ENCODE results near the gene FRMPD1. TPM values are rescaled to one million over a fixed set of nuclear protein-coding genes. Genes with fewer than 3 reads are reported as not detected.

The FRMPD1 gene
- total RNA-seq, 1 donor from 2014 or later: not detected

DNA sequence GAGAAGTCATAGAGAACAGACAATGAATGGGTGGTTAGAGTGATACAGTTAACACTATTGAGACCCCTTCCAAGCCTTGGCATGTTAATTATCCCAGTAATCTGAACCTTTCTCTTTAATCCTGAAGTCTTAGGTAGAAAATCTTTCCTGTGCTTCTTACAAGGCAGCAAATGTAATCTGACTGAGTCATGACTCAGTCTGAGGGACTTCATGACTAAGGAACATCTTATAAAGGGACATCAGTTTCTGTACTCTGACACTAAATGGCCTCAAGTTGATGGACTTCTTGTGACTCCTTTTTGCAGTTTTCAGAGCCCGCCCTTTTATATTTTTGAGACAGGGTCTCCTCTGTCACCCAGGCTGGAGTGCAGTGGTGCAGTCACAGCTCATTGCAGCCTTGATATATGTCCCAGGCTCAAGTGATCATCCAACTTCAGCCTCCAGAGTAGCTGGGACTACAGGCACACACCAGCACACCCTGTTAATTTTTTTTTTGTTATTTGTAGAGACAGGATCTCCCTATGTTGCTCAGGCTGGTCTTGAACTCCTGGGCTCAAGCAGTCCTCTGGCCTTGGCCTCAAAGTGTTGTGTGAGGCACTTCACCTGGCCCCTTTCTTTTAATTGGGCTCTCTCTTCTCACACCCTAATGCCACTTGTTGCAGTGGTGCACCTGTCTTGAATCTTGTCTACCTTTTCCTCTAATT, 124.6 kb downstream of the FRMPD1 start:
- H3K27me3 Mint-ChIP-seq: no peaks in the 10 kb centered on the region
- no peak overlapping the region for H3K27ac Mint-ChIP-seq
- no peak overlapping the region for H3K4me3 Mint-ChIP-seq
- no peak for DNase-seq
- intact Hi-C loops (cut with micrococcal nuclease): no loop called here
- peaks cover 68% of the 10 kb centered on the region for H3K36me3 Mint-ChIP-seq (ENCODE audit: low read depth)
- peaks cover 8% of the 10 kb centered on the region for H3K4me1 Mint-ChIP-seq
- H3K9me3 Mint-ChIP-seq: no peaks in the 10 kb centered on the region

DNA sequence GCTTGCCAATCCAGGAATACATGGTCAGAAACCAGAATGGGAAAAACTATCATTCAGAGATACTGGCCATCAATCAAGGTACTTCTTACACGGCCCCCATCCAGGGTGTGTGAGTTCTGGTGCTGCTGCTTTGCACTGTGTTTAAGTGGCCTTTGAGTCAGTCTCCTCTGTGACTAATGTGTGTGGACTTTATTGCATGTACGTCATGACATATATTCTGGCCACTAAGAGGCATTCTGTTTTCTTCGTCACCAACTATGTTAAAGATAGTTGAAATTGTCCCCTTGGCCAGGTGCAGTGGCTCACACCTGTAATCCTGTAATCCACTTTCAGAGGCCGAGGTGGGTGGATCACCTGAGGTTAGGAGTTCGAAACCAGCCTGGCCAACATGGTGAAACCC, 125.6 kb downstream of the FRMPD1 start:
- DNase-seq: no peak
- H3K9me3 Mint-ChIP-seq: no peaks in the 10 kb centered on the region
- no peak overlapping the region for H3K4me3 Mint-ChIP-seq
- H3K4me1 Mint-ChIP-seq: peaks cover 8% of the 10 kb centered on the region
- no peaks in the 10 kb centered on the region for H3K27me3 Mint-ChIP-seq
- H3K36me3 Mint-ChIP-seq (ENCODE audit: low read depth): peaks cover 70% of the 10 kb centered on the region
- intact Hi-C loops (cut with micrococcal nuclease): no loop called here
- H3K27ac Mint-ChIP-seq: no peak overlapping the region

DNA sequence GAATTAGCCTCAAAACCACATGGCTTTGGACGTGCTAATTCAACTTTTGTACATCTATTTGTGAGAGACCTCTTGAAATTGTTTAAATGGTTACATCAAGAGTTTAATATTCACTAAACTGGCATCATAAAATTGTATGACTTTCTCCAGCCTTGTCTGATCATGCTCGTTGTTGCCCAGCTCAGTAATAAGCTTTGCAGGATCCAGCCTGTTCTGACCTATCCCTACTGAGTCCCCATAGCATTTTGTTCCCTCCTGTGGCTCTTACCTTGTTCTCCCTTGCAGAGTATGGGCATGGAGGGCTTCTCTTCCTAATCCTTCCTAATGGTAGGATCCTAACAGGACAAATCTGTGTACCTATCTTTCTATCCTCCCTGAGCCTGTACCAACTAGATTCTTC, 127.8 kb downstream of the FRMPD1 start:
- peaks cover 78% of the 10 kb centered on the region for H3K36me3 Mint-ChIP-seq (ENCODE audit: low read depth)
- intact Hi-C loops (cut with micrococcal nuclease): no loop called here
- peaks cover 19% of the 10 kb centered on the region for H3K4me1 Mint-ChIP-seq
- DNase-seq: no peak
- no peaks in the 10 kb centered on the region for H3K27me3 Mint-ChIP-seq
- H3K9me3 Mint-ChIP-seq: no peaks in the 10 kb centered on the region
- H3K27ac Mint-ChIP-seq: no peak overlapping the region
- H3K4me3 Mint-ChIP-seq: no peak overlapping the region

DNA sequence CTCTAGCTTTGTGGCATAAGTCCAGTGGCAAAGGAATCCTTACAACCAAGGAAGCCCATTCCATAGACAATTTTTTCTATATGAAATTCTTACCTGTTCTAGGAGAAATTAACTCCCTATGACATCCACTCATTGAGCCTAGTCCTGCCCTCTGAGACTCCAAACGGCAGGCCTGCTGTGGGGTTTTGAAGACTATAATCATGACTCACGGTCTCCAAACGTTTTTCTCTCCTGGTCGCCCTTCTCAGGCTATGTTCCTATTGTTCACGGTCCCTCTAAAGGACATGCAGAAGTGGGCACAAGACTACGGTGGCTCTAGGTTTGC, 133.5 kb downstream of the FRMPD1 start:
- H3K9me3 Mint-ChIP-seq: no peaks in the 10 kb centered on the region
- peaks cover 19% of the 10 kb centered on the region for H3K4me1 Mint-ChIP-seq
- peak overlapping the region; percentile 97 for H3K27ac Mint-ChIP-seq
- peak overlapping the region; percentile 98 for H3K4me3 Mint-ChIP-seq
- intact Hi-C loops (cut with micrococcal nuclease): loop anchor here (2.0 to 10.0 kb wide), 3 partner anchors 55 to 299 kb away; partner anchors contain the start of genes POLR1E and TOMM5
- no peaks in the 10 kb centered on the region for H3K27me3 Mint-ChIP-seq
- no peak for DNase-seq
- peaks cover 42% of the 10 kb centered on the region for H3K36me3 Mint-ChIP-seq (ENCODE audit: low read depth)

DNA sequence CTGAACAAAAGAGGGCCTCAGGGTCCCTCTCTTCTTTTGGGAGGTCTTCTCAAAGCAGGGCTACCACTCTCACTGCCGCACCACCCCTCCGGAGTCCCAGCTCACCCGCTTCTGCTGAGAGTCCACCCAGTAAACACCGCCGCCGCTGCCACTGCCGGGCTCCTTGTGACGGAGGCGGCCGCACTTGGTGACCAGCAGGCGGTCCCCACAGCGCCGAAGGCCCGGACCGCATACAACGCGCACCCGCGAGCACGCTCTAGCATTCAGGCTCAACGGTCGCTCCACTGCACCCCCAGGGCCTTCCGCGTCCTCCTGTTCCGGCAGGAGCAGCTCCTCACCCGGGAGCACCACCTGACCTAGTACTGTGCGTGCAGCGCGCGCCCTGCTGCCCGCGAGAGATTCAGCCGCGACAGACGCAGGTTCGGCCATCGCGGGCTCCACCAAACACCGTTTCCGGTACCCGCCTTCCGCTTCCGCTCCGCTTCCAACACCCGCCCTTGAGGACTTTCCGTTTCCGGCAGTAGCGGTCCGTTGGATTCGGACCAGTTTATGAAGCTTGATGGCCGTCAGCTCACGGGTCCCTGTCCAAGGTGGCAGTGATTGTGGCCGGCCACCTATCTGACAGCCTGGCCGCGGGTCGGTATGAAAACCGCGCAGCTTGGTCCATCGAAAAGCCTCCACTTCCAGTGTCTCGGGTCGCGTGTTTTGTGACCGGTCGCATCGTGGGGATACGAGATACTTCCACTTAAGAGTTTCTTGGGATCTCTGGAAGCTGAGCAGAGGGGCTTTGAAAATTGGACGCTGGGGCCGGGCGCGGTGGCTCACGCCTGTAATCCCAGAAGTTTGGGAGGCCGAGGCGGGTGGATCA, 134.1 kb downstream of the FRMPD1 start, which contains the start of gene EXOSC3:
TSS of gene EXOSC3 (minus strand) at position 449 of the 868 bp plus-strand sequence. CDS start at position 429, 20 bp downstream.
- peak; percentile 97 for DNase-seq
- Mint-ChIP-seq H3K36me3 (ENCODE audit: low read depth) (peaks cover 42% of the 10 kb centered on the region), H3K4me1 (peaks cover 19% of the 10 kb centered on the region), H3K4me3 (peak within 1 kb of the TSS; percentile 98), H3K27me3 (no peaks in the 10 kb centered on the region), H3K27ac (peak within 1 kb of the TSS; percentile 97), H3K9me3 (no peaks in the 10 kb centered on the region)
- intact Hi-C loops (cut with micrococcal nuclease): loop anchor here (1.0 to 10.0 kb wide), 6 partner anchors 15 to 300 kb away; partner anchors contain the start of genes DCAF10, POLR1E, SLC25A51 and TOMM5

DNA sequence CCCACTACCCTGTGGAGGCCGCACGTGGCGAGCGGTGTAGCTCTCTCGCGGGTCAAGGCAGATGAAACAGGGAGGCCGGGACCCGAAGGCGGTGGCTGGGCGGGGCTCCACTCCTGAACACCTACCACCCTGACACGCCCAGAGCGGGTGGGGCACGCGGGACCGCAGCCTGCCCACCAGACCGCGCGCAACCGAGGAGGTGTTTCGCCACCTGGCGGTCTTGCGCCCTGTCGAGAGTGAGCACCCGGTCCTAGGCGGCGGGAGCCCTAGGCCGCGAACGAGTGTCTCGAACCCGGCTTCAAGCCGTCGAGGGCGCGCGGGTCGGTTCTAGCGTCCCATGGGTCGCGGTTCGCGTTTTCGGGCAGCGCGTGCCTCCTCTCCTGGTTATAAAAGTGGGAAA, 136.3 kb downstream of the FRMPD1 start:
- Mint-ChIP-seq H3K4me3 (no peak overlapping the region), H3K9me3 (no peaks in the 10 kb centered on the region), H3K27me3 (no peaks in the 10 kb centered on the region), H3K27ac (no peak overlapping the region), H3K4me1 (peaks cover 26% of the 10 kb centered on the region), H3K36me3 (ENCODE audit: low read depth) (peaks cover 25% of the 10 kb centered on the region)
- intact Hi-C loops (cut with micrococcal nuclease): loop anchor here (10.0 kb wide), 1 partner anchor 302 kb away; the partner anchor contains the start of gene POLR1E
- DNase-seq: peak; percentile 55

DNA sequence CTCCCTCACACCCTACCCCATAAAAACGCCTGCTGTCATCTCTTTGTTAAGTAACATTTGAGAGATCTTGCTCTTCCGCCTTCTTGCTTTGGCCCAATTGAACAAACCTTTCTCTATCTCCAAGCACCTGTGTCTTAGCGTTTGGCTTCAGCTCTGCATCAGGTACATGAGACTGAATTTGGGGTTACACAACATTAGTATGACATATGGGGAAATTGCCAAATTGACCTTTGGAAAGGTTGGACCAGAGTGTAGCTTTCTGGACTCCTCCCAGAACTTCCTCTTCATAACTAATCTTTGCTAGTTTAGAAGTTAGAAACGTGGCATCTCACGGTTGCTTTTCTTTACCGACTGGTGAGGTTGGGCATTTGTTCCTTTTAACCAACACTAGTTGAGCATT, 137.6 kb downstream of the FRMPD1 start:
- intact Hi-C loops (cut with micrococcal nuclease): loop anchor here (10.0 kb wide), 1 partner anchor 304 kb away; the partner anchor contains the start of gene POLR1E
- Mint-ChIP-seq H3K27ac (no peak overlapping the region), H3K4me1 (peaks cover 16% of the 10 kb centered on the region), H3K9me3 (no peaks in the 10 kb centered on the region), H3K36me3 (ENCODE audit: low read depth) (peaks cover 15% of the 10 kb centered on the region), H3K4me3 (no peak overlapping the region), H3K27me3 (no peaks in the 10 kb centered on the region)
- no peak for DNase-seq

DNA sequence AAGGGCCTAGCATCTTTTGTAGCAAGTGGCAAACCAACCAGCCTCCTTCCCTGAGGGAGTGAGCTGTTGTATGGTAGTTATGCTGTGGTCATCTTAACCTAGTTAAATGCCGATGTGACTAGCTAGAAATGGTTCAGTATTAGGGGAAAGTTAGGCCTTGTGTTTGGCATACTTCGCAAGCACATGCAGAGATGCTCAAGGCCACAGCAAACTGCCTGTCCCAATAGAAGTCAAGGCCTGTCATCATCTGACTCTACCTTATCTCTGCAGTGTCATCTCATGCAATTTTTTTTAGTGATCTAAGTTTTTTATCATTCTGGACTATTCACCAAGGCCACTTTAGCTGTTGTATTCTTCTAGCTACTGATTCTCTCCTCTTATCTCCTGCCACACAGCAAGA, 139.3 kb downstream of the FRMPD1 start:
- intact Hi-C loops (cut with micrococcal nuclease): no loop called here

DNA sequence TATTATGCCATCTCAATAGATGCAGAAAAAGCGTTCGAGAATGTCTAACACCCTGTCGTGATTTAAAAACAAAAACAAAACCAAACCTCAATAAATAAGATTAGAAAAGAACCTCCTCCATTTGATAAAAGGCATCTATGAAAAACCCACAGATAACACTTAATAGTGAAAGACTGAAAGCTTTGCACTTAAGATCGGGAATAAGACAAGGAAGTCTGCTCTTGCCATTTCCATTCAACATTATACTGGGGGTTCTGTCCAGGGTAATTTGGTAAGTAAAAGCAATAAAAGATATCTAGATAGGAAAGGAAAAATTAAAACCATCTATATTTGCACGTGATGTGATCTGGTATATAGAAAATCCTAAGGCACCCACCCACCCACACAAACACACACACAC, 141.4 kb downstream of the FRMPD1 start:
- Mint-ChIP-seq H3K9me3 (no peaks in the 10 kb centered on the region), H3K27ac (no peak overlapping the region), H3K4me1 (peaks cover 9% of the 10 kb centered on the region), H3K4me3 (no peak overlapping the region), H3K27me3 (peaks cover 4% of the 10 kb centered on the region), H3K36me3 (ENCODE audit: low read depth) (peaks cover 13% of the 10 kb centered on the region)
- intact Hi-C loops (cut with micrococcal nuclease): no loop called here
- no peak for DNase-seq

More for the DNA sequence above, 139.3 kb downstream of the FRMPD1 start:
- Mint-ChIP-seq H3K4me1 (peaks cover 13% of the 10 kb centered on the region), H3K9me3 (no peaks in the 10 kb centered on the region), H3K27me3 (peaks cover under 1% of the 10 kb centered on the region), H3K36me3 (ENCODE audit: low read depth) (peaks cover 7% of the 10 kb centered on the region), H3K27ac (no peak overlapping the region), H3K4me3 (no peak overlapping the region)
- no peak for DNase-seq

DNA sequence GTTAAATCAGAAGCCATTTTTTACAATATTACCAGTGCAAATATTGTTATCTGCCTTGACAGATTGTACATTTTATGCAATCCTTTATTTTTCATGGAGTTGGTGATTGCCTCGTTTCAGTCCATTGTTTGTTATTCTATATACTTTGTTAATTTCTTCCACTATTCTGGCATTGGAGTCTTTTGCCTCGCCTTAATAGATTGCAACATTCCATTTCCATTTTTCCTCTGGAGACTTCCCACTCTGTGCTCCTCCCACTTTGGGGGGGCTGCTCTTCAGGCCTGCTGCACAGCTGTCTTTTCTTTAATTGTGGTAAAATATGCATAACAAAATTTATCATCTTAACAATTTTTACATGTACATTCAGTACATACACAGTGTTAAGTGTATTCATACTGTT, 145.5 kb downstream of the FRMPD1 start:
- intact Hi-C loops (cut with micrococcal nuclease): no loop called here
- no peak for DNase-seq
- peaks cover 11% of the 10 kb centered on the region for H3K36me3 Mint-ChIP-seq (ENCODE audit: low read depth)
- peaks cover 4% of the 10 kb centered on the region for H3K27me3 Mint-ChIP-seq
- peaks cover 18% of the 10 kb centered on the region for H3K4me1 Mint-ChIP-seq
- H3K4me3 Mint-ChIP-seq: no peak overlapping the region
- no peaks in the 10 kb centered on the region for H3K9me3 Mint-ChIP-seq
- H3K27ac Mint-ChIP-seq: no peak overlapping the region

Other genes with a start within 250 kb of the FRMPD1 start
- 72.5 and 76.5 TPM in 2 replicates for gene GRHPR, start 228.3 kb upstream of the FRMPD1 start, total RNA-seq
- gene ZBTB5, start 185.5 kb upstream of the FRMPD1 start, total RNA-seq: 9.2 and 9.5 TPM in 2 replicates
- 60.0 and 64.0 TPM in 2 replicates for gene POLR1E, start 165.0 kb upstream of the FRMPD1 start, total RNA-seq
- 1.9 and 2.7 TPM in 2 replicates for gene FBXO10, start 74.6 kb upstream of the FRMPD1 start, total RNA-seq
- 186 and 193 TPM in 2 replicates for gene TOMM5, start 58.4 kb upstream of the FRMPD1 start, total RNA-seq
- 12.4 and 13.2 TPM in 2 replicates for gene TRMT10B, start 102.9 kb downstream of the FRMPD1 start, total RNA-seq
- gene EXOSC3, start 134.1 kb downstream of the FRMPD1 start, total RNA-seq: 104 and 109 TPM in 2 replicates
- gene DCAF10, start 149.8 kb downstream of the FRMPD1 start, total RNA-seq: 14.5 and 17.8 TPM in 2 replicates